ENCODE results near the gene CNTNAP5. TPM values are rescaled to one million over a fixed set of nuclear protein-coding genes. Genes with fewer than 3 reads are reported as not detected.

The CNTNAP5 gene
- total and polyA plus RNA-seq, 2 of the 4 experiments (the other 2 are of a cell fraction): not detected

DNA sequence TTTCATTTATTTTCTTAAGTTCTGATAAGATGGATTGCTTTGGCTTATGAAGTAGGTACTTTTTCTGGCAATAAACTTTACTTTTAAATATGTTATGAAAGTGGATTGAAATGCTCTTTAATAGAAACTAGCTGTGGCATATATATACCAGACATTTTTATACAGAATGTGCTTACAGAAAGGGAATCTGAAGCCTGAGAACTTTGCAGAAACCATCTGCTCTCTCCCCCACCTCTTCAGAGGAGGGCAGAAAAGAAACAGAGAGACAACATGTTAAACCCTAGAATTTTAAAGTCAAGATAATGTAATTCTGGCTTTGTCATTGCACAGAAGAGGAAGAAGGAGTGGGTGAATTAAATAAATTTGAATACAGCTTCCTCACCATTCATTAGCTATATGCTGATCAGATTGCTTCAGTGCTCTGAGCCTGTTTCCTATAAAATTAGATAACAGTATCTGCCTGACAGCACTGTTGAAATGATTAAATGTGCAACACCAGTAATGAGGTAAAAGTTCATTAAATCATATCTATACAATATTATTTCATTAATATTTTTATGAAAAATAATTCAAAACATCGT lies 247.3 kb downstream of the CNTNAP5 start:
- H3K9me1 ChIP-seq (ENCODE audit: insufficient read depth, low read length): no peaks in the 10 kb centered on the region
- in situ Hi-C loops (cut with MboI; ENCODE audit: low sequenced_read_pairs): no loop called here
- H2AK9ac ChIP-seq (replicated peaks; ENCODE audit: low read depth, low read length, poor library complexity): no peak overlapping the region
- intact Hi-C loops (cut with micrococcal nuclease): no loop called here
- no peaks in the 10 kb centered on the region for H3K36me3 ChIP-seq (ENCODE audit: control insufficient read depth, insufficient read depth, low read length)
- no peak overlapping the region for H3K4me2 ChIP-seq (ENCODE audit: low read depth, low read length)
- H3K9ac ChIP-seq (ENCODE audit: low read depth, low read length): no peak overlapping the region
- no CpG with 5 or more reads among the region's 1 CpG for WGBS, 2 experiments (ENCODE audit: extremely low coverage in 2 of 2, insufficient read length in 1 of 2)
- H2BK20ac ChIP-seq (ENCODE audit: low read depth, low read length): no peak overlapping the region
- no peak overlapping the region for H3K27ac ChIP-seq (ENCODE audit: insufficient read depth, low read length)
- no peak overlapping the region for H2BK5ac ChIP-seq (ENCODE audit: low read depth, low read length, poor library complexity, severe bottlenecking)
- CTCF ChIA-PET: no interaction called here
- no peak overlapping the region for H3K4ac ChIP-seq (ENCODE audit: low read depth, low read length)
- H4K5ac ChIP-seq (ENCODE audit: low read depth, low read length): no peak overlapping the region
- H4K91ac ChIP-seq (ENCODE audit: insufficient read depth, low read depth, low read length): no peak overlapping the region
- TF ChIP-seq RFX5 (IDR thresholded peaks at IDR 0.05; ENCODE audit: low read depth, low read length): no peak
- no peak for TF ChIP-seq CEBPB (IDR thresholded peaks at IDR 0.05; ENCODE audit: low read depth, low read length)
- TF ChIP-seq CHD1 (IDR thresholded peaks at IDR 0.05; ENCODE audit: low read depth, low read length): no peak
- TF ChIP-seq POLR2A (IDR thresholded peaks at IDR 0.05; ENCODE audit: low read depth, low read length): no peak
- no peak for TF ChIP-seq RAD21 (IDR thresholded peaks at IDR 0.05; ENCODE audit: low read length)
- no peak for TF ChIP-seq MAFK (IDR thresholded peaks at IDR 0.05; ENCODE audit: low read depth, low read length)
- TF ChIP-seq SMC3 (IDR thresholded peaks at IDR 0.05; ENCODE audit: low read depth, low read length): no peak
- TF ChIP-seq CTCF (conservative IDR thresholded peaks at IDR 0.05; ENCODE audit: low read depth, low read length): no peak
- TF ChIP-seq BHLHE40 (IDR thresholded peaks at IDR 0.05; ENCODE audit: low read depth, low read length): no peak
- TF ChIP-seq FOS (IDR thresholded peaks at IDR 0.05; ENCODE audit: low read depth, low read length): no peak
- TF ChIP-seq ELK1 (IDR thresholded peaks at IDR 0.05; ENCODE audit: borderline replicate concordance, low read depth, low read length): no peak
- no peak for TF ChIP-seq RCOR1 (IDR thresholded peaks at IDR 0.05; ENCODE audit: insufficient replicate concordance, low read length)
- TF ChIP-seq MXI1 (IDR thresholded peaks at IDR 0.05; ENCODE audit: borderline replicate concordance, low read depth, low read length): no peak
- no peak for TF ChIP-seq MAZ (IDR thresholded peaks at IDR 0.05; ENCODE audit: borderline replicate concordance, low read depth, low read length)
- TF ChIP-seq NFE2L2 (IDR thresholded peaks at IDR 0.05; ENCODE audit: low read depth, low read length): no peak
- no peak for TF ChIP-seq USF2 (IDR thresholded peaks at IDR 0.05; ENCODE audit: low read depth, low read length)
- POLR2A ChIA-PET (ENCODE audit: unreplicated experiment): no interaction called here
- no peak overlapping the region for H2BK120ac ChIP-seq (ENCODE audit: low read depth, low read length)
- no peaks in the 10 kb centered on the region for H4K20me1 ChIP-seq (ENCODE audit: insufficient read depth, low read length)
- no peak for ATAC-seq (ENCODE audit: low read depth)
- no peaks in the 10 kb centered on the region for H3K27me3 ChIP-seq (ENCODE audit: control insufficient read depth, insufficient read depth, low read length)
- H3K4me3 ChIP-seq (ENCODE audit: insufficient read depth, low read depth, low read length): no peak overlapping the region
- no peak overlapping the region for H3K18ac ChIP-seq (ENCODE audit: low read depth, low read length)
- H2AK5ac ChIP-seq (ENCODE audit: low read depth, low read length): no peak overlapping the region
- no peak overlapping the region for H3K23ac ChIP-seq (ENCODE audit: low read depth, low read length)
- H3K56ac ChIP-seq (ENCODE audit: extremely low read depth, insufficient read depth, low read length): no peak overlapping the region
- no peak overlapping the region for H3K14ac ChIP-seq (replicated peaks; ENCODE audit: low read depth, low read length)
- dilution Hi-C loops (cut with HindIII; ENCODE audit: low sequenced_read_pairs, unreplicated experiment): no loop called here
- H3K4me1 ChIP-seq (ENCODE audit: control insufficient read depth, insufficient read depth, low read length): no peaks in the 10 kb centered on the region
- no peak overlapping the region for H2AFZ ChIP-seq (replicated peaks; ENCODE audit: low read length, poor library complexity)
- no peak overlapping the region for H4K8ac ChIP-seq (ENCODE audit: low read depth in 2 of 2, low read length in 2 of 2)
- H3K9me3 ChIP-seq (ENCODE audit: control insufficient read depth, insufficient read depth, low read length): peaks cover 9% of the 10 kb centered on the region; the same call in 1 of the 2 replicates
- H2BK15ac ChIP-seq (ENCODE audit: low read depth, low read length): no peak overlapping the region
- BruUV-seq (replicated peaks): no TSS peak
- no peaks in the 10 kb centered on the region for H3K79me1 ChIP-seq (ENCODE audit: low read depth in 1 of 2, low read length in 2 of 2)
- DNase-seq: no peak

Measured in IMR-90 (cell line).